Stomach (tissue), 4 donors: ENCODE data around the gene HIVEP1.

Source experiments
- CTCF ChIP-seq, 7 experiments: fragments of 450-650 bp in 4 of 7; fragments of 200-600 bp in 3 of 7; sonication (generic) in 3 of 7; IDR thresholded peaks; one replicate each; pipeline ENCODE4 v1.5.1; 2016 to 2019; ENCODE audit warnings: antibody characterized with exemption in 7 of 7, control low read depth in 2 of 7, mild to moderate bottlenecking in 1 of 7
- POLR2AphosphoS5 ChIP-seq, 3 donors: sonication (generic); formaldehyde crosslinking; IDR thresholded peaks; one replicate each; pipeline ENCODE4 v1.6.1; 2016; ENCODE audit warnings: antibody characterized with exemption in 3 of 3

GRCh38 chr6:11987386-11987785, 24.7 kb upstream of the HIVEP1 start:
- TF ChIP-seq CTCF (IDR thresholded peaks at IDR 0.05) (no peak), POLR2AphosphoS5 (IDR thresholded peaks at IDR 0.05) (no peak)
